Astrocyte of the spinal cord (primary cell): ENCODE results near the gene SERPINA1.

Source experiments
- DNase-seq: peaks from one replicate; pipeline ENCODE4 v3.0.0; 2011; ENCODE audit warnings: low read depth, low spot score
- H3K4me3 ChIP-seq: 2 replicates; pipeline ENCODE4 v1.5.1; 2011; ENCODE audit warnings: low read depth, mild to moderate bottlenecking, low read length, moderate library complexity
- in situ Hi-C: cut with HindIII; loops from 2 replicates; pipeline ENCODE4 v1.10.0; 2017; ENCODE audit warnings: low sequenced_read_pairs
- TF ChIP-seq, protein P1 (sequence below): IDR thresholded peaks from 2 replicates; pipeline ENCODE4 v1.5.1; 2012; ENCODE audit warnings: low read depth, mild to moderate bottlenecking, low read length, inconsistent platforms

SERPINA1 gene

GRCh38 chr14:94342334-94342934 lies 46.0 kb downstream of the SERPINA1 start:
- H3K4me3 ChIP-seq: no peak overlapping the region
- peak; percentile 100 for DNase-seq
- in situ Hi-C loops: no loop called here
- TF ChIP-seq, protein P1, sequence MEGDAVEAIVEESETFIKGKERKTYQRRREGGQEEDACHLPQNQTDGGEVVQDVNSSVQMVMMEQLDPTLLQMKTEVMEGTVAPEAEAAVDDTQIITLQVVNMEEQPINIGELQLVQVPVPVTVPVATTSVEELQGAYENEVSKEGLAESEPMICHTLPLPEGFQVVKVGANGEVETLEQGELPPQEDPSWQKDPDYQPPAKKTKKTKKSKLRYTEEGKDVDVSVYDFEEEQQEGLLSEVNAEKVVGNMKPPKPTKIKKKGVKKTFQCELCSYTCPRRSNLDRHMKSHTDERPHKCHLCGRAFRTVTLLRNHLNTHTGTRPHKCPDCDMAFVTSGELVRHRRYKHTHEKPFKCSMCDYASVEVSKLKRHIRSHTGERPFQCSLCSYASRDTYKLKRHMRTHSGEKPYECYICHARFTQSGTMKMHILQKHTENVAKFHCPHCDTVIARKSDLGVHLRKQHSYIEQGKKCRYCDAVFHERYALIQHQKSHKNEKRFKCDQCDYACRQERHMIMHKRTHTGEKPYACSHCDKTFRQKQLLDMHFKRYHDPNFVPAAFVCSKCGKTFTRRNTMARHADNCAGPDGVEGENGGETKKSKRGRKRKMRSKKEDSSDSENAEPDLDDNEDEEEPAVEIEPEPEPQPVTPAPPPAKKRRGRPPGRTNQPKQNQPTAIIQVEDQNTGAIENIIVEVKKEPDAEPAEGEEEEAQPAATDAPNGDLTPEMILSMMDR: no peak

- no peak for DNase-seq
- H3K4me3 ChIP-seq: no peak overlapping the region
- in situ Hi-C loops: no loop called here
- TF ChIP-seq, protein P1: no peak
These were observed 46.6 kb downstream of the SERPINA1 start for GRCh38 chr14:94341656-94342333.

- no peak for DNase-seq
- in situ Hi-C loops: no loop called here
- TF ChIP-seq, protein P1: no peak
These were observed 47.9 kb downstream of the SERPINA1 start for GRCh38 chr14:94340533-94340932.

DNA sequence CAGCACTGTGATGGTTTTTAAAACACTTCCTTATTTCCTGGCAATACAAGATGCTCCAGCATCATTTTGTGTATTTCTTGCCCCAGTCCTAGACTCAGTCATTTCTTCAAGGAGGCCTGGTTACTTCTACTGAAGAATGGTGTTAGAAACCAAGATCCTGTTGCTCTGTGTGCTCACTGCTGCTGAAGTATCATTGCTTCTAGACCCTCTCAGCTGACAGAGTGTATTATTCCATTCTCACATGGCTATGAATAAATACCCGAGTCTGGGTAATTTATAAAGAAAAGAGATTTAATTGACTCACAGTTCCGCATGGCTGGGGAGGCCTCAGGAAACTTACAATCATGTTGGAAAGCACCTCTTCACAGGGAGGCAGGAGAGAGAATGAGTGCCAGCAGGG lies 50.4 kb downstream of the SERPINA1 start:
- DNase-seq: no peak
- in situ Hi-C loops: no loop called here
- no peak overlapping the region for H3K4me3 ChIP-seq
- TF ChIP-seq, protein P1: no peak

More at GRCh38 chr14:94340533-94340932, 47.9 kb downstream of the SERPINA1 start:
- no peak overlapping the region for H3K4me3 ChIP-seq

- no peak overlapping the region for H3K4me3 ChIP-seq
- TF ChIP-seq, protein P1: no peak
- DNase-seq: peak; percentile 48
- in situ Hi-C loops: no loop called here
These were observed 51.1 kb downstream of the SERPINA1 start for GRCh38 chr14:94337274-94337673.

- DNase-seq: peak; percentile 18
- H3K4me3 ChIP-seq: no peak overlapping the region
- TF ChIP-seq, protein P1: no peak
- in situ Hi-C loops: no loop called here
These were observed 53.5 kb downstream of the SERPINA1 start for GRCh38 chr14:94334872-94335271.
